ENCODE data around the gene DPP10.
A peak's percentile ranks its signal among the peaks of the same experiment; 100 is the strongest.

The DPP10 gene

DNA sequence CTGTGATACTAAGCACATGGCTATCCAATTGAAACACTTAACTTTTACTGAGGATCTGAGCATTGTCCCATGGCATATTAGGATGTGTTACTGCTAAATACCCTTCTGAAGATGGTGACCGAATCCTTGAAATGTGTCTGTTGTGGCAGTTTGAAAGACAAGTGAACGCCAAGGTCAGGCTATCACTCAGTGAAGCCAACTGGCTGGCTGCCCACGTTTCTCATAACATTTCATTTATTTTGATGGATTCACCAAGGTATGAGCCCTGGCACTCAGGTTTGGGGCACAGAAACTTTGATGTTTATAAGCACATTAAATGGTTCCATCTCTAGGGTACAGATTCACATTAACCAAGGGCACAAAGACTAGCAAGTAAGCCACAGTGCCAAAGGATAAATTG is 850.3 kb downstream of the DPP10 start:
- Histone ChIP-seq H3K4me1 (ENCODE audit: control insufficient read depth in 1 of 2, insufficient read depth in 2 of 2, low read length in 2 of 2) (no peaks in the 10 kb centered on the region), H3K4me3 (ENCODE audit: low read depth in 1 of 2, low read length in 2 of 2) (no peak overlapping the region), H3K27ac (ENCODE audit: low read length) (no peak overlapping the region), H3K27me3 (ENCODE audit: low read depth, low read length) (no peaks in the 10 kb centered on the region), H3K9me3 (ENCODE audit: control insufficient read depth in 1 of 2, low read length in 2 of 2) (no peaks in the 10 kb centered on the region), H3K36me3 (ENCODE audit: control insufficient read depth in 1 of 2, insufficient read depth in 2 of 2, low read length in 2 of 2) (no peaks in the 10 kb centered on the region)

DNA sequence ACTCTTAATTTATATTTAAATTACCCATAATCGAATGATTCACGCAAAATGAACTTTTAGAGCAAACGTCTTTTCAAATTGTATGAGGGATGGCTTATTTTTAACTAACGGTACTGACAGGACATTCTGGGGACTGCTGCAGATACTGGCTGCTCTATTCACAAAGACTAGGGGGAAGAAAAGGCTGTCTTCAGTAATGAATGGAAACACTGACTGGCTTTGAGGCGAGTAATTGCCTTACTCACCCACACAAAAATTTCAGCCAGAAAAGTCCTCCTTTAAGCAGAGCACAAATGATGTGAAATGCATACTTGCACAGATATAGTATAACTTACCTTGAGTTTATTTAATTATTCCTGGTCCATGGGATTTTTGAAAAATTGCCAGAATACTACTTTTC is 852.6 kb downstream of the DPP10 start:
- H3K36me3 ChIP-seq (ENCODE audit: control insufficient read depth in 1 of 2, insufficient read depth in 2 of 2, low read length in 2 of 2), result no peaks in the 10 kb centered on the region
- H3K4me1 ChIP-seq (ENCODE audit: control insufficient read depth in 1 of 2, insufficient read depth in 2 of 2, low read length in 2 of 2), result no peaks in the 10 kb centered on the region
- no peak overlapping the region for H3K4me3 ChIP-seq (ENCODE audit: low read depth in 1 of 2, low read length in 2 of 2)
- no peaks in the 10 kb centered on the region for H3K9me3 ChIP-seq (ENCODE audit: control insufficient read depth in 1 of 2, low read length in 2 of 2)
- no peak overlapping the region for H3K27ac ChIP-seq (ENCODE audit: low read length)
- H3K27me3 ChIP-seq (ENCODE audit: low read depth, low read length), result no peaks in the 10 kb centered on the region

DNA sequence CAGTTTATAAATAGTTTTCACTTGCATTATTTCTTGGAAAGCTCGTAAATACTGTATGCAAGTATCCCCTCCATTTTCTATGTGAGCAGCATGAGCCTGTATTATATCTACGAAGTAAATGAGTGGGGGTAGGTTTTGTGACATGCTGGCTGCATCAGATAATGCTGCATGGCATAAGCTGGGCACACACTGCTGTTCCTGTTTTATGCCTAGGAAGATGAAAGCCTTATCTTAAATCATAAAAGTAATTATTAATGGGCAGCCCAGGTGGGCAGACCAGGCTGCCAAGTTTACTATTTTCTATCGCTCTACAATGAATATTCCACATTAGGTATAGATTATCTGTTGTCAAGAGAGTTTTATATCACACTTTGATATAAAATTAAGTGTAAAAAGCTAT is 854.6 kb downstream of the DPP10 start:
- Histone ChIP-seq H3K4me1 (ENCODE audit: control insufficient read depth in 1 of 2, insufficient read depth in 2 of 2, low read length in 2 of 2) (no peaks in the 10 kb centered on the region), H3K27ac (ENCODE audit: low read length) (no peak overlapping the region), H3K27me3 (ENCODE audit: low read depth, low read length) (no peaks in the 10 kb centered on the region), H3K36me3 (ENCODE audit: control insufficient read depth in 1 of 2, insufficient read depth in 2 of 2, low read length in 2 of 2) (no peaks in the 10 kb centered on the region), H3K4me3 (ENCODE audit: low read depth in 1 of 2, low read length in 2 of 2) (no peak overlapping the region), H3K9me3 (ENCODE audit: control insufficient read depth in 1 of 2, low read length in 2 of 2) (no peaks in the 10 kb centered on the region)

DNA sequence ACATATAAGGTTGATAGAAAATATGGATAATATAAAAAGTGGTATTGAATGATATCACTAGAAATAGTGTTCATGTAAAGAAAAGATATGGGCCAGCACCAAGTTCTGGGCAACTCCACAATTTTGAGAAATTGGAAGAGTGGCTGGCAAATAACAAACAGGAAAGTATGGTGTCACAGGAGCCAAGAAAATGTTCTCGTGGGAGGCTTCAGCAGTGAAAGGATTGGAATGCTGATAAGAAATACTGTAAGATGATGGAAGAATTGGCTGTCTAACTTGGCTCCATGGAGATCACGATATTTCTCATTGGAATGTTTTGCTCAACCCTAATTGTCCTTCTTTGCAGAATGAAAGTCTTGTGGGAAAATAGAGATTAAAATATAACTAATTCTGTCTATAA is 856.8 kb downstream of the DPP10 start:
- Histone ChIP-seq H3K9me3 (ENCODE audit: control insufficient read depth in 1 of 2, low read length in 2 of 2) (no peaks in the 10 kb centered on the region), H3K4me1 (ENCODE audit: control insufficient read depth in 1 of 2, insufficient read depth in 2 of 2, low read length in 2 of 2) (no peaks in the 10 kb centered on the region), H3K4me3 (ENCODE audit: low read depth in 1 of 2, low read length in 2 of 2) (no peak overlapping the region), H3K27me3 (ENCODE audit: low read depth, low read length) (no peaks in the 10 kb centered on the region), H3K27ac (ENCODE audit: low read length) (no peak overlapping the region), H3K36me3 (ENCODE audit: control insufficient read depth in 1 of 2, insufficient read depth in 2 of 2, low read length in 2 of 2) (no peaks in the 10 kb centered on the region)

DNA sequence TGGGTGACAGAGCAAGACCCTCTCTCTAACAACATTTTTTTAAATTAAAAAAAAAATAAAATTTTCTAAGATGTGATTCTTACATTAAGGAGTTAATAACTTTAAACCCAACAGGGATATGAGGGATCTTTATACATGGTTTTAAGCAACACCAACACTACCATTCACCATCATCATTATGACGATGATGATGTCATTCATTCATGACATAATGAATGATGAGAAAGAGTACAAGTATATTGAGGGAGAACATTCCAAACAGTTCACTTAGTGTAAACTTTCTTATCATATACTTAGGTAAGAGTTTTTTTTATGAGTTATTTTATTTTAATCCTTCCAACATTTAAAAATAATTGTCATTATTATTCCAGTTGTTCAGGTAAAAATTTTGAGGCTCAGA is 863.3 kb downstream of the DPP10 start:
- Histone ChIP-seq H3K36me3 (ENCODE audit: control insufficient read depth in 1 of 2, insufficient read depth in 2 of 2, low read length in 2 of 2) (no peaks in the 10 kb centered on the region), H3K27ac (ENCODE audit: low read length) (no peak overlapping the region), H3K9me3 (ENCODE audit: control insufficient read depth in 1 of 2, low read length in 2 of 2) (no peaks in the 10 kb centered on the region), H3K4me3 (ENCODE audit: low read depth in 1 of 2, low read length in 2 of 2) (no peak overlapping the region), H3K27me3 (ENCODE audit: low read depth, low read length) (no peaks in the 10 kb centered on the region), H3K4me1 (ENCODE audit: control insufficient read depth in 1 of 2, insufficient read depth in 2 of 2, low read length in 2 of 2) (no peaks in the 10 kb centered on the region)

- Histone ChIP-seq H3K9me3 (ENCODE audit: control insufficient read depth in 1 of 2, low read length in 2 of 2) (no peaks in the 10 kb centered on the region), H3K36me3 (ENCODE audit: control insufficient read depth in 1 of 2, insufficient read depth in 2 of 2, low read length in 2 of 2) (no peaks in the 10 kb centered on the region), H3K4me3 (ENCODE audit: low read depth in 1 of 2, low read length in 2 of 2) (no peak overlapping the region), H3K4me1 (ENCODE audit: control insufficient read depth in 1 of 2, insufficient read depth in 2 of 2, low read length in 2 of 2) (no peaks in the 10 kb centered on the region), H3K27me3 (ENCODE audit: low read depth, low read length) (no peaks in the 10 kb centered on the region), H3K27ac (ENCODE audit: low read length) (no peak overlapping the region)
Observed at GRCh38 chr2:115314119-115314518, 871.7 kb downstream of the DPP10 start.

DNA sequence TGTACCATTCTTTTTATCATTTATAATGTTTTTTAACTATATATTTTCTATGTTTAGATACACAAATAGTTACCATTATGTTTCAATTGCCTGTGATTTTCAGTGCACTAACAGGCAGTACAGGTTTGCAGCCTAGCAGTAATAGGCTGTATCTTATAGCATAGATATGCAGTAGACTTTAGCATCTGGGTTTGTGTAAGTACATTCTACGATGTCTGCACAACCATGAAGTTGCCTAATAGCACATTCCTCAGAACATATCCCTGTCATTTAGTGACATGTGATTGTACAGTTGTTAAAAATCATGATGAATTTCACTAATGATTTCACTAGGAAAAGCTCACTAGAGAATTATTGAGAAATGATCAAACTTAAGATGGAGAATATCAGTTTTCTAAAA is 884.6 kb downstream of the DPP10 start:
- Histone ChIP-seq H3K27ac (ENCODE audit: low read length) (no peak overlapping the region), H3K4me3 (ENCODE audit: low read depth in 1 of 2, low read length in 2 of 2) (no peak overlapping the region), H3K9me3 (ENCODE audit: control insufficient read depth in 1 of 2, low read length in 2 of 2) (no peaks in the 10 kb centered on the region), H3K27me3 (ENCODE audit: low read depth, low read length) (no peaks in the 10 kb centered on the region), H3K36me3 (ENCODE audit: control insufficient read depth in 1 of 2, insufficient read depth in 2 of 2, low read length in 2 of 2) (no peaks in the 10 kb centered on the region), H3K4me1 (ENCODE audit: control insufficient read depth in 1 of 2, insufficient read depth in 2 of 2, low read length in 2 of 2) (no peaks in the 10 kb centered on the region)

DNA sequence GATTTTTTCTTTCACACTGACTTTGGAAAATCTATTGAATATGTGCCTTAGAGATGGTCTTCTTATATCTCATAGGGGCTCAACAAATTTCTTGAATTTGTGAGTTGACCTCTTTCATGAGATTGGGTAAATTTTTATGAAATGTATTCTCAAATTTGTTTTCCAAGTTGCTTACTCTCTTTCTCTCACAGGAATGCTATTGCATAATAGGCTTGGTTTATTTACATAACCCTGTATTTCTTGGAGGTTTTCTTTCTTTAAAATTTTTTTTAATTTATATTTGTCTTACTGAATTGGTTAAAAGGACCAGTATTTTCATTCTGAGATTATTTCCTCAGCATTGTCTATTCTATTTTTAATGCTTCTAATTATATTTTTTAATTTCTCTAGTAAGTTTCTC is 917.1 kb downstream of the DPP10 start:
- Histone ChIP-seq H3K27ac (ENCODE audit: low read length) (no peak overlapping the region), H3K36me3 (ENCODE audit: control insufficient read depth in 1 of 2, insufficient read depth in 2 of 2, low read length in 2 of 2) (no peaks in the 10 kb centered on the region), H3K4me3 (ENCODE audit: low read depth in 1 of 2, low read length in 2 of 2) (no peak overlapping the region), H3K27me3 (ENCODE audit: low read depth, low read length) (no peaks in the 10 kb centered on the region), H3K4me1 (ENCODE audit: control insufficient read depth in 1 of 2, insufficient read depth in 2 of 2, low read length in 2 of 2) (no peaks in the 10 kb centered on the region), H3K9me3 (ENCODE audit: control insufficient read depth in 1 of 2, low read length in 2 of 2) (peaks cover 3 to 12% of the 10 kb centered on the region in 2 donors)

DNA sequence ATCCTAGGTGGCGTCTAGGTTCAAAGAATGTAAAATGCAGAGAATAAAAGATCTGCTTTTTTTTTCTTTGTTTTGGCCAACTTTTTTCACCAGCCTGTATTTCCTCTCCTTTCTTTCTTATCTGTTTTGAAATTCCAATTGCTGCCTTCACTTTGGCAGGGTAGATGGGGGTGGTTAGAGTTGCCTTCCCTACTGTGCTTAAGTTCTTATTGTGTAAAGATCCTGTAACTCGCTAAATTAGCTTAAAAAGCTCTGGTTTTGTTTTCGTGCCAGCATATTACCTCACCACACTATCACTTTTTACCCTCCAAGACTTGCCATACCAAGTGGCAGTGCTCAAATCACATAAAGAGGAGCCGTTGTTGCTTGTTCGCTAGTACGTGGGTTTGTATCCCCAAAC is 921.7 kb downstream of the DPP10 start:
- Histone ChIP-seq H3K36me3 (ENCODE audit: control insufficient read depth in 1 of 2, insufficient read depth in 2 of 2, low read length in 2 of 2) (no peaks in the 10 kb centered on the region), H3K4me3 (ENCODE audit: low read depth in 1 of 2, low read length in 2 of 2) (no peak overlapping the region), H3K27me3 (ENCODE audit: low read depth, low read length) (no peaks in the 10 kb centered on the region), H3K4me1 (ENCODE audit: control insufficient read depth in 1 of 2, insufficient read depth in 2 of 2, low read length in 2 of 2) (no peaks in the 10 kb centered on the region), H3K9me3 (ENCODE audit: control insufficient read depth in 1 of 2, low read length in 2 of 2) (peaks cover 3 to 5% of the 10 kb centered on the region in 2 donors), H3K27ac (ENCODE audit: low read length) (no peak overlapping the region)

GRCh38 chr2:115369400-115369799 is 927.0 kb downstream of the DPP10 start:
- H3K27me3 ChIP-seq (ENCODE audit: low read depth, low read length), result no peaks in the 10 kb centered on the region
- H3K9me3 ChIP-seq (ENCODE audit: control insufficient read depth in 1 of 2, low read length in 2 of 2), result peaks cover 0 to 12% of the 10 kb centered on the region in 2 donors
- H3K36me3 ChIP-seq (ENCODE audit: control insufficient read depth in 1 of 2, insufficient read depth in 2 of 2, low read length in 2 of 2), result no peaks in the 10 kb centered on the region
- no peaks in the 10 kb centered on the region for H3K4me1 ChIP-seq (ENCODE audit: control insufficient read depth in 1 of 2, insufficient read depth in 2 of 2, low read length in 2 of 2)
- no peak overlapping the region for H3K27ac ChIP-seq (ENCODE audit: low read length)
- no peak overlapping the region for H3K4me3 ChIP-seq (ENCODE audit: low read depth in 1 of 2, low read length in 2 of 2)

DNA sequence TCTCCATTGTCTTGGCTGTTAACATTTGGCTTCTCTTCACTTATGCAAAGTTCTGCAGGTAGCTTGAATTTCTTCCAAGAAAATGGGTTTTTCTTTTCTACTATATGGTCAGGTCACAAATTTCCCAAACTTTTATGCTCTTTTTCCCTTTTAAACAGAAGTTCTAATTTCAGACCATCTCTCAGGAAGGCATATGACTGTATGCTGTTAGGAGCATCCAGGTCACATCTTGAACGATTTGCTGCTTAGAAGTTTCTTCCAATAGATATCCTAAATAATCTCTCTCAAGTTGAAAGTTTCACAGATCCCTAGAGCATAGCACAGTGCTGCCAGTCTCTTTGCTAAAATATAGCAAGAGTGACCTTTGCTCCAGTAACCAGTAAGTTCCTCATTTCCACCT is 932.5 kb downstream of the DPP10 start:
- no peaks in the 10 kb centered on the region for H3K36me3 ChIP-seq (ENCODE audit: control insufficient read depth in 1 of 2, insufficient read depth in 2 of 2, low read length in 2 of 2)
- H3K4me3 ChIP-seq (ENCODE audit: low read depth in 1 of 2, low read length in 2 of 2), result peak overlapping the region in 1 of 2 donors; percentile 34

DNA sequence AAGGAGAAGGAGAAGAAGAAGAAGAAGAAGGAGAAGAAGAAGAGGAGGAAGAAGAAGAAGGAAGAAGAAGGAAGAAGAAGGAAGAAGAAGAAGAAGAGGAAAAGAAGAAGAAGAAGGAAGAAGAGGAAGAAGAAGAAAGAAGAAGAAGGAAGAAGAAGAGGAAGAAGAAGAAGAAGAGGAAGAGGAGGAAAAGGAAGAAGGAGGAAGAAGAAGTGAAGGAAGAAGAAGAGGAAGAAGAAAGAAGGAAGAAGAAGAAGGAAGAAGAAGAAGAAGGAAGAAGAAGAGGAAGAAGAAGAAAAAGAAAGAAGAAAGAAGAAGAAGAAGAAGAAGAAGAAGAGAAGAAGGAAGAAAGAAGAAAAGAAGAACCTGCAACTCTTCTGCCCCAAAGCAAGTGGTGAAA is 942.0 kb downstream of the DPP10 start:
- Histone ChIP-seq H3K27me3 (ENCODE audit: low read depth, low read length) (no peaks in the 10 kb centered on the region), H3K27ac (ENCODE audit: low read length) (no peak overlapping the region), H3K4me1 (ENCODE audit: control insufficient read depth in 1 of 2, insufficient read depth in 2 of 2, low read length in 2 of 2) (no peaks in the 10 kb centered on the region)

More for the DNA sequence above, 932.5 kb downstream of the DPP10 start:
- no peaks in the 10 kb centered on the region for H3K4me1 ChIP-seq (ENCODE audit: control insufficient read depth in 1 of 2, insufficient read depth in 2 of 2, low read length in 2 of 2)
- peaks cover 0 to 26% of the 10 kb centered on the region in 2 donors for H3K9me3 ChIP-seq (ENCODE audit: control insufficient read depth in 1 of 2, low read length in 2 of 2)
- H3K27ac ChIP-seq (ENCODE audit: low read length), result no peak overlapping the region
- no peaks in the 10 kb centered on the region for H3K27me3 ChIP-seq (ENCODE audit: low read depth, low read length)

More for the DNA sequence above, 942.0 kb downstream of the DPP10 start:
- Histone ChIP-seq H3K36me3 (ENCODE audit: control insufficient read depth in 1 of 2, insufficient read depth in 2 of 2, low read length in 2 of 2) (no peaks in the 10 kb centered on the region), H3K9me3 (ENCODE audit: control insufficient read depth in 1 of 2, low read length in 2 of 2) (peaks cover 0 to 10% of the 10 kb centered on the region in 2 donors), H3K4me3 (ENCODE audit: low read depth in 1 of 2, low read length in 2 of 2) (no peak overlapping the region)
